Measurements from ENCODE around the gene PRKCH. TPM values are rescaled to one million over a fixed set of nuclear protein-coding genes. Genes with fewer than 3 reads are reported as not detected.

The PRKCH gene
- total RNA-seq, 1 experiment from 2014 or later, result 5.2 TPM

GRCh38 chr14:61491876-61492434 lies 170.6 kb downstream of the PRKCH start:
- Histone ChIP-seq H3T11ph (ENCODE audit: low read length) (no peak overlapping the region), H3K23me2 (ENCODE audit: insufficient read length, low read depth, low read length, poor library complexity, severe bottlenecking) (no peaks in the 10 kb centered on the region), H3K56ac (ENCODE audit: insufficient read length, low read depth, low read length) (no peak overlapping the region), H3K4me2 (ENCODE audit: insufficient read depth, insufficient read length, low read length) (no peak overlapping the region), H4K91ac (ENCODE audit: insufficient read length, low read depth, low read length) (no peak overlapping the region), H3K23ac (ENCODE audit: insufficient read length, low read depth, low read length) (no peak overlapping the region), H2BK120ac (ENCODE audit: low read depth, low read length, poor library complexity, severe bottlenecking) (no peak overlapping the region), H4K8ac (replicated peaks; ENCODE audit: insufficient read length, low read depth, low read length) (no peak overlapping the region), H3K4me1 (ENCODE audit: insufficient read depth, low read length) (peaks cover 2% of the 10 kb centered on the region; the same call in 1 of the 2 replicates), H3K18ac (ENCODE audit: insufficient read length, low read depth, low read length) (no peak overlapping the region), H2AFZ (ENCODE audit: low read length) (no peak overlapping the region), H4K20me1 (ENCODE audit: control insufficient read depth, insufficient read depth, insufficient read length) (no peaks in the 10 kb centered on the region), H3K27ac (ENCODE audit: insufficient read length, low read depth, low read length) (no peak overlapping the region), H2BK12ac (ENCODE audit: insufficient read length, low read depth, low read length) (no peak overlapping the region), H2BK20ac (ENCODE audit: low read depth, low read length, poor library complexity, severe bottlenecking) (no peak overlapping the region), H3K27me3 (ENCODE audit: insufficient read depth, low read length) (no peaks in the 10 kb centered on the region), H3K9ac (ENCODE audit: extremely low read depth, insufficient read length, low read length) (no peak overlapping the region), H3K9me3 (ENCODE audit: control insufficient read depth, low read depth, low read length) (no peaks in the 10 kb centered on the region), H2AK5ac (ENCODE audit: insufficient read length, low read length) (no peak overlapping the region), H3K14ac (ENCODE audit: insufficient read depth, low read length) (no peak overlapping the region), H3K79me2 (ENCODE audit: insufficient read depth, low read length) (no peaks in the 10 kb centered on the region), H4K5ac (ENCODE audit: insufficient read length, low read depth, low read length) (no peak overlapping the region), H2BK5ac (ENCODE audit: insufficient read length, low read length) (no peak overlapping the region), H3K79me1 (ENCODE audit: insufficient read depth, low read depth, low read length, poor library complexity, severe bottlenecking) (no peaks in the 10 kb centered on the region), H3K4ac (ENCODE audit: low read depth, low read length) (no peak overlapping the region), H2BK15ac (ENCODE audit: low read depth, low read length) (no peak overlapping the region)
- Mint-ChIP-seq H3K4me3 (no peak overlapping the region), H3K36me3 (ENCODE audit: insufficient read depth in 1 of 3, low read depth in 3 of 3) (no peaks in the 10 kb centered on the region), H3K27ac (no peak overlapping the region), H3K27me3 (ENCODE audit: low read depth) (no peaks in the 10 kb centered on the region), H3K9me3 (no peaks in the 10 kb centered on the region), H3K4me1 (peaks cover 5 to 6% of the 10 kb centered on the region in 2 experiments)
- no CpG with 5 or more reads among the region's 5 CpGs for WGBS (ENCODE audit: extremely low coverage, insufficient read length, low lambda C conversion rate)
- TF ChIP-seq, protein P1, sequence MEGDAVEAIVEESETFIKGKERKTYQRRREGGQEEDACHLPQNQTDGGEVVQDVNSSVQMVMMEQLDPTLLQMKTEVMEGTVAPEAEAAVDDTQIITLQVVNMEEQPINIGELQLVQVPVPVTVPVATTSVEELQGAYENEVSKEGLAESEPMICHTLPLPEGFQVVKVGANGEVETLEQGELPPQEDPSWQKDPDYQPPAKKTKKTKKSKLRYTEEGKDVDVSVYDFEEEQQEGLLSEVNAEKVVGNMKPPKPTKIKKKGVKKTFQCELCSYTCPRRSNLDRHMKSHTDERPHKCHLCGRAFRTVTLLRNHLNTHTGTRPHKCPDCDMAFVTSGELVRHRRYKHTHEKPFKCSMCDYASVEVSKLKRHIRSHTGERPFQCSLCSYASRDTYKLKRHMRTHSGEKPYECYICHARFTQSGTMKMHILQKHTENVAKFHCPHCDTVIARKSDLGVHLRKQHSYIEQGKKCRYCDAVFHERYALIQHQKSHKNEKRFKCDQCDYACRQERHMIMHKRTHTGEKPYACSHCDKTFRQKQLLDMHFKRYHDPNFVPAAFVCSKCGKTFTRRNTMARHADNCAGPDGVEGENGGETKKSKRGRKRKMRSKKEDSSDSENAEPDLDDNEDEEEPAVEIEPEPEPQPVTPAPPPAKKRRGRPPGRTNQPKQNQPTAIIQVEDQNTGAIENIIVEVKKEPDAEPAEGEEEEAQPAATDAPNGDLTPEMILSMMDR (conservative IDR thresholded peaks at IDR 0.05), result no peak
- DNase-seq, result no peak
